Fibroblast of villous mesenchyme (primary cell): ENCODE results near the gene RAD23A. TPM values are rescaled to one million over a fixed set of nuclear protein-coding genes. Genes with fewer than 3 reads are reported as not detected.
A peak's percentile ranks its signal among the peaks of the same experiment; 100 is the strongest.

Experiments
- DNase-seq: peaks from one replicate; pipeline ENCODE4 v3.0.0-alpha.2; 2010; ENCODE audit warnings: low read depth
- H3K4me3 ChIP-seq: 2 replicates; pipeline ENCODE4 v1.5.1; 2011; ENCODE audit warnings: low read depth, mild to moderate bottlenecking, low read length
- CTCF ChIP-seq: IDR thresholded peaks from 2 replicates; pipeline ENCODE4 v1.5.1; 2012; ENCODE audit warnings: low read depth, mild to moderate bottlenecking, low read length; ENCODE audit not compliant: insufficient read depth
- total RNA-seq: library from RNA; depleted of rRNA; stranded (reverse); fragments of >200 nt; gene quantifications from 2 replicates; pipeline ENCODE4 v1.2.3, GENCODE V29; 2012

RAD23A gene
- total RNA-seq, 1 donor, result 91.1 TPM

GRCh38 chr19:12932392-12933286, 13.0 kb upstream of the RAD23A start:
- DNase-seq, result no peak
- peak overlapping the region; percentile 98 for H3K4me3 ChIP-seq
- TF ChIP-seq CTCF, result no peak

DNA sequence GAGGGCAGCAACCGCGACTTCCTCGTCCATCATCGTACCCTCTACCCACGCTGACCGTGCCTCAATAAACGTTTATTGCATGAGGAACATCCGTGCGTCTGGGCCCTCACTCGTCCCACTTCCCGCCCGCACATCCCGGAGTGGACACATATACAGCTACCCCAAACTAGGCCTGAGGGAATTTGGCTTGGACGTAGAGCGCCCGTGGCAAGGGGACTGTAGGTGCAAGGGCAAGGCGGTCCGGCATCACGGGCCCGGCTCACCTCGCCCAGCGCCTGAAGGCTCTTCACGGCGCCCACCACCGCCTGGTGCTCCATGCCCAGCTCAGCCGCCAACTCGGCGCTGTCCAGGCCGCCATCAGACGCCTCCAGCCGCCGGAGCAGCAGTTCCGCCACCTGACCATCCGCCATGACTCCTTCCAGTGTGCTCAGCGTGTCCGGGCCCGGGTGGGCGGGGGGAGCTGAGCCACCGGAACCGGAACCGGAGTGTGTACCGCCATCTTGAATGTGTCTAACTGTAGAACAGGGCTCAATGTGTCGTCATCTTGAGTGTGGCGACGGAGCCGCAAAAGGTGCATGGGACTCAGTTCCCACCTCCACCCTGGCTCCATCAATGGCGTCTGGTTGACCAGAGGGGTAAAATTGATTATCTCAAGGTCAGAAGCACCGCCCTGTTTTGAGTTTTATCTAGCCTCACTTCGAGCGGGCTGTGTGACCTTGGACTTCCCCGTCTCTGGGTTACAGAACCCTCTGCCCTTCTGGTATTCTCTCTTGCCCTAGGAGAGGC, 12.2 kb upstream of the RAD23A start, which contains the start of gene FARSA:
FARSA (minus strand) TSS at position 425 of the 786 bp plus-strand sequence; CDS start at position 410, 15 bp downstream.
- DNase-seq, result peak; percentile 92
- TF ChIP-seq CTCF, result no peak
- peak within 1 kb of the TSS; percentile 98 for H3K4me3 ChIP-seq

- H3K4me3 ChIP-seq, result no peak overlapping the region
- TF ChIP-seq CTCF, result no peak
- DNase-seq, result no peak
Measured at GRCh38 chr19:12935071-12935470, 10.6 kb upstream of the RAD23A start.

DNA sequence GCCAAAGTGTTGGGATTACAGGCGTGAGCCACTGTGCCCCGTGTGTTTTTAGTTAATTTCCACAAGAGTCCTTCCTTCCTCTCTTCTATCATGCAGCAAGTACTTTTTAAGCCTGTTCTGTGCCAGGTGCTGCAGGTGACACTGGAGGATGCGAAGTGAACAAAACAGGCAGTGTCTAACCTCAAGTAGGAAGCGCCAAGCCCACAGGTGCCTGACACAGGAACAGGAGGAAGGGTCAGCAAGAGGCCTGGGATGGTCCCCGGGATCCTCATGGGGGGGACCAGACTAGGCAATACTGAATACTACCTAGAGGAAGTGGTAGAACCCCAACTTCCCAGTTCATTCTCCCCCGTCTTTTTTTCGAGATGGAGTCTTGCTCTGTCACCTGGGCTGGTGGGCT, 9.1 kb upstream of the RAD23A start:
- no peak overlapping the region for H3K4me3 ChIP-seq
- no peak for TF ChIP-seq CTCF
- no peak for DNase-seq

DNA sequence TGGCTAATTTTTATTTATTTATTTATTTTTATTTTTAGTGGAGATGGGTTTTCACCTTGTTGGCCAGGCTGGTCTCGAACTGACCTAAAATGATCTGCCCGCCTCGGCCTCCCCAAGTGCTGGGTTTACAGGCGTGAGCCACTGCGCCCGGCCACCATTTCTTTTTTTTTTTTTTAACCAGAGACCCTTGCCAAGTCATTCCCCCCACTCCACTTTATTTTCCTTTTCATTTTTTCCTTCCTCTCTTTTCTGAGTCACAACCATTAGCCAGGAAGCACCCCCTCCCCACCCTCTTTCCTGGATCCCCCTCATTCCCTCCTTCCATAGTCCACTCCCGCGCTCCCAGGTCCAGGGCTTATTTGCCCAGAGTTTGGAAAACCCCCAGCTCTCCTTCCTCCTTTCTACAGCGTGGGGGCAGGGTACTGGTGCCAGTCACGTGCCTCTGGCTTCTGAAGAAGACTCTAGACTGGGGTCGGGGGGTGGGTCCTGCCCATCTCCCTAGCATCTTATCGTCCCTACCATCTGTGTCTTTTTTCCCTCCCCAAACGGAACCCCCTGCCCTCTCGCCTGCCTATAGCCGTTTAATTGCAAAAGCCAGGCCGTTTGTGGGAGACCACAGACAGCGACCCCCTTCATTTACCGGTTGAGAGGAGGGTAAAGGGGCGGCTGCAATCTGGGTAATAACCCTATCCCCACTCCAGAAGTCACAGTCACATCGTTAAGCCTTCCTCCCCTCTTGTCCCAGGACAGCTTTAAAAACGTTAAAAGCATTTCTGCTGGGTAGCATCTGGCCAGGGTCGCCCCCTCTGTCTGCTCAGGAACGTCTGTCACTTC, 8.4 kb upstream of the RAD23A start:
- DNase-seq, result no peak
- H3K4me3 ChIP-seq, result peak overlapping the region; percentile 69
- TF ChIP-seq CTCF, result no peak
